ENCODE measurements around the gene DDX1.

- no peak for TF ChIP-seq EP300 (IDR thresholded peaks at IDR 0.05; ENCODE audit: borderline replicate concordance)
- no peak for TF ChIP-seq TEAD4 (IDR thresholded peaks at IDR 0.05)
These were observed 38.7 kb downstream of the DDX1 start for GRCh38 chr2:15630121-15630977.

Data from Ishikawa (cell line).